Nucleus accumbens (tissue), 56 donors: ENCODE results near the gene UAP1L1.
A peak's percentile ranks its signal among the peaks of the same experiment; 100 is the strongest.
"Not testable (repeated sequence)": the region's sequence is repeated elsewhere in the genome, so short reads cannot be mapped to it uniquely, and the experiment has no call there.

Experiments used
- DNase-seq, 56 donors: peaks; one replicate each; lab custom pipeline; 2025; lab: John Stamatoyannopoulos, UW

The UAP1L1 gene, protein sequence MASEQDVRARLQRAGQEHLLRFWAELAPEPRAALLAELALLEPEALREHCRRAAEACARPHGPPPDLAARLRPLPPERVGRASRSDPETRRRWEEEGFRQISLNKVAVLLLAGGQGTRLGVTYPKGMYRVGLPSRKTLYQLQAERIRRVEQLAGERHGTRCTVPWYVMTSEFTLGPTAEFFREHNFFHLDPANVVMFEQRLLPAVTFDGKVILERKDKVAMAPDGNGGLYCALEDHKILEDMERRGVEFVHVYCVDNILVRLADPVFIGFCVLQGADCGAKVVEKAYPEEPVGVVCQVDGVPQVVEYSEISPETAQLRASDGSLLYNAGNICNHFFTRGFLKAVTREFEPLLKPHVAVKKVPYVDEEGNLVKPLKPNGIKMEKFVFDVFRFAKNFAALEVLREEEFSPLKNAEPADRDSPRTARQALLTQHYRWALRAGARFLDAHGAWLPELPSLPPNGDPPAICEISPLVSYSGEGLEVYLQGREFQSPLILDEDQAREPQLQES

DNA sequence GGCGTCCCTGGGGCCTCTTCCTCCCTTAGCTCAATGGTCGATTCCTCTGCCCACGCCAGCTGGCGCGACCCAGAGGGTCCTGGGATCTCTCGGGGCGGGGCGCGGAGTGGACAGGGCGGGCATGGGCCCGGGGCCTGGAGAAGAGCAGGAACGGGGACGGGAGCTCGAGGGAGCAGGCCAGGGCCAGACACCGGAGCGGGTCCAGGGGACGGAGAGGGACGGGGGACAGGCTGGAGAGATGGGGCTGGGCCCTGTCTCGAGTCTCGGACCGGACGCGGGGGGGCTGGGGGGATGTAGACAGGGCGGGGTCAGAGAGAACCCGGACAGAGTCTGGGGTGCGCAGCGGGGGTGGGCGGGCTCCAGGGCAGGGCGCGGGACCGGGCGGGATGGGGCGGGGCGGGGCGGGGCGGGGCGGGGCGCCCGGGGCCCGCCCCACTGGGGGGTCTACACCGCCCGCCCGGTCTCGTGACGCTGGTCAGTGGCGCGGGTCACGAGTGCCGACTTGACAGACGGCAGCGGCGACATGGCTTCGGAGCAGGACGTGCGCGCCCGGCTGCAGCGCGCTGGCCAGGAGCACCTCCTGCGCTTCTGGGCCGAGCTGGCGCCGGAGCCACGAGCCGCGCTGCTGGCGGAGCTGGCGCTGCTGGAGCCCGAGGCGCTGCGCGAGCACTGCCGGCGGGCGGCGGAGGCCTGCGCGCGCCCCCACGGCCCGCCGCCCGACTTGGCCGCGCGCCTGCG is at the start of gene UAP1L1:
UAP1L1 (plus strand) TSS at position 508 of the 738 bp plus-strand sequence; CDS start at position 524, 16 bp downstream.
- DNase-seq: peak in 52 of 56 donors; percentile 31 to 95 (median 74)

DNA sequence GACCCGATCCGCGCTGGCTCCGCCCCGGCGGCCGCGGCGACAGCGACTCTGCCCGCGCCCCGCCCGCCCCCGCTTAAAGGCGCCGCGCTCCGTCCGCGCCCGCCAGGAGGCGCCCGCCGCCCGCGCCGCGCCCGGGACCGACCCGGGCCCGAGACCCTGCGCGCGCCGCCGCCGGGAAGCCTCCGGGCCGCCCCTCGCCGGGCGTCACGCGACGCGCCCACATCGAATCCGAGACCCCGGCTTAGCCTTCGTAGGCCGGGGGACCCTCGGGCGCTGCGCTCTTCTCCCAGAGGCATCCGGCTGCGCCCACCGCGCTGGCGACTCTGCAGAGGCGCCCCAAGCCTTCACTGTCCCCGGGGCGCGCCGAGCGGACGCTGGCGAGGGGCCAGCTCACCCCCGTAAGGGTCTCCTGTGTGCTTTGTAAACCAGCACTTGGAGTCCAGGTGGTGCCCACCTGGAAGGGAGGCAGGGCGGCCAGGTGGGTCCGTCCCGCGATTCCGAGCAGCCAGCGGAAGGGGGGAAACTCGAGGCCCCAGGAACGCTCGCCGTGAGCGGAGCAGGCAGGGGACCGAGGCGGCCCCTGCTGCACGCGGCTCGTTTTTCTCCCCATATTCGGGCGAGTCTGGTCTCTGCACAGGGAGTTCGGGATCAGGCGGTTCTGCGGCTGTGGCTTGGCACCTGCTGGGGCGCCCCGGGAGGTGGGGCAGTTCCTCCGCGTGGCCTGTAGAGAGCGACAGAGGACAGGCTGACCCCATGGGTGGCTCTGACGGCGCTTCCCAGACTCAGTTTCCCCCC is 48.9 kb upstream of the UAP1L1 start:
- peak in 44 of 56 donors; percentile 21 to 84 (median 61) for DNase-seq

DNA sequence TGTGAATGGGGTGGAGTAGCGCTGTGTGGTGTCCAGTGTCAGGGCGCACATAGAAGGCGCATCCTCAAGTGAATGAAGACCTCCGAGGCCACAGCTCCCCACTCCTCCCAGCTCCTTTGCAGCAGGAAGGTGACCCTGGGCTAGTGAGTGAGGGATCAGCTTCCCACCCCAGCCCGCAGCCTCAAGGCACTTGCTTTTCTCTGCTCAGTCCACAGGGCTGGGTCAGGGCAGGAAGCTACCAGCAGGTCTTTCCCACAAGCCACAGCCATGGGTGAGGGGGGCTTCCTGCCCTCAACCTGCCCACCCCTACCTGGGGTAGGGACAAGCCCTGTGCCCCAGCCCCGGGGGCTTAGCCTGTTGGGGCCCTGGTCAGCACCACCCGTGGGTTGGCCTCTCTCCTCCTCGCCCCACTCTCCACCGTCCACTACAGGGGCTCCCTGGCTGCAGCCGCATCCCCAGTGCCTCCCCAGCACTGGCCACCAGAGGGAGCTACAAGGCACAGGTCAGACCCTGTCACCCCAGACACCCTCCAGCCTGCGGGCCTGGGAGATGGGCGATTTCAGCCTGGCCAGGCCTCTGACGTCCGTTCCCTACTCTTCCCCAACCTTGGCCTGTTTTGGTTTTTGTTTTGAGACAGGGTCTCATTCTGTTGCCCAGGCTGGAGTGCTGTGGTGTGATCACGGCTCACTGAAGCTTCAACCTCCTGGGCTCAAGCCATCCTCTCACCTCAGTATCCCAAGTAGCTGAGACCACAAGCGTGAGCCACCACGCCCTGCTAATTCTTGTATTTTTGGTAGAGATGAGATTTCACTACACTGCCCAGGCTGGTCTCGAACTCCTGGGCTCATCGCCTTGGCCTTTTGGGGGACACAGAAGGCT is 48.0 kb upstream of the UAP1L1 start:
- DNase-seq: peak in 50 of 56 donors; percentile 26 to 86 (median 66)

DNA sequence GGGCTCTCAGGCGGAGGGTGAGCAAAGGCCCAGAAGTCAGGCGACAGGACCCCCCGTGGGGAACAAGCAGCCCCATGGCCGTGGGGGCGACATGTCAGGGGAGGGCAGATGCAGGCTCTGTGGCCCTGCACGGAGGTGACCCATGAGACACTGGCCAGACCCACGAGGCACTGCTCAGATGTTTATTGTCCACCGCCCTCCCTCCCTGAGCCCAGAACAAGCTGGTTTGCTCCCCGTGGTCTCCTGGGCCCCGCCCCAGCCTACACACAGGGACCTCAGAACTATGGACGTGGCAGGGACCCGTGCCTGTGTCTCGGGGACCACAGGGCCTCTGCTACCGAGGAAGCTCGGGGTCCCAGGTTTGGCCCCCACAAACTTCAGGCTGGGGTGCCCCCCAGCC is 47.3 kb upstream of the UAP1L1 start:
- no peak for DNase-seq

DNA sequence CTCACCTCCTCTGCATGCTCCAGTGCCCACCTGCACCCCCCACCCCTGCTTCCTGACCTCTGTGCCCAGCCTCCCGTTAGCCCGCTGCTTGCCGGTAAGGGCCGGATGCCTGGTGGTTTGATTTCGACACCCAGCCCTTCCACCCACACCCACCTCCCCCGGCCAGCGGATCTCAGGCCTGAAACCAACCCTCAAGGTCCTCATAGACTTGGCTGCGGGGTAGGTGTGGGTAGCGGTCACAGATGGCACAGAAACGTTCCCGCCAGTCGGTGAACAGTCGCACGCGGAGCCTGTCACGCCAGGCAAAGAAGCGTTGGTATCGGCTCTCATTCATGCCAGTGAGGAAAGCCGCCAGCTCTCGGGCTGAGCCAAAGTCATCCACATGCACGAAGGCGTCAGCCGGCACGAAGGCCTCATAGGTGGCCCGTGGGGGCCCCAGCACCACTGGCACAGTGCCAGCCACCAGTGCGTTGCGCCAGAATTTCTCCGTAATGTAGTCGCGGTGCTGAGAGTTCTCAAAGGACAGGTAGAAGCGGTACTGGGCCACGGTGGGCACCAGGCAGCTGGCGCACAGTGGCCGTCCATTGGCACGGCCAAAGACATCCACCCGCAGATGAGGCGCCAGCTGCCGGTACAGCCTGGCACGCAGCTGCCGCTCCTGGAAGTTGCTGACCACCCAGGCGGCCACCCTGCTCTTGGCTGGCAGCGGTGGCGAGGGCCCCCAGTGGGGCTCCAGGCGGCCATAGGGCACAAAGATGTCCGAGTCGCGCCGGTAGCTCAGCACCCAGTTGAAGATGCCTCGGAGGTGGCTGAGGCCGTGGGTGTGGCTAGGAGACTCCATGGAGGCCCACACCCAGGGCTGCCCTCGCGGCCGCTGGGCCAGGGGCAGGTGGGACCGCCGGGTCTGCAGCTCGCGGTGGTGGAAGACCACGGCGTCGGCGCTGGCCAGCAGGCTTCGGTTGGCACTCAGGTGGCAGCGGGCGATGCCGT is 46.5 kb upstream of the UAP1L1 start:
- peak in 1 of 56 donors; percentile 47 for DNase-seq

DNA sequence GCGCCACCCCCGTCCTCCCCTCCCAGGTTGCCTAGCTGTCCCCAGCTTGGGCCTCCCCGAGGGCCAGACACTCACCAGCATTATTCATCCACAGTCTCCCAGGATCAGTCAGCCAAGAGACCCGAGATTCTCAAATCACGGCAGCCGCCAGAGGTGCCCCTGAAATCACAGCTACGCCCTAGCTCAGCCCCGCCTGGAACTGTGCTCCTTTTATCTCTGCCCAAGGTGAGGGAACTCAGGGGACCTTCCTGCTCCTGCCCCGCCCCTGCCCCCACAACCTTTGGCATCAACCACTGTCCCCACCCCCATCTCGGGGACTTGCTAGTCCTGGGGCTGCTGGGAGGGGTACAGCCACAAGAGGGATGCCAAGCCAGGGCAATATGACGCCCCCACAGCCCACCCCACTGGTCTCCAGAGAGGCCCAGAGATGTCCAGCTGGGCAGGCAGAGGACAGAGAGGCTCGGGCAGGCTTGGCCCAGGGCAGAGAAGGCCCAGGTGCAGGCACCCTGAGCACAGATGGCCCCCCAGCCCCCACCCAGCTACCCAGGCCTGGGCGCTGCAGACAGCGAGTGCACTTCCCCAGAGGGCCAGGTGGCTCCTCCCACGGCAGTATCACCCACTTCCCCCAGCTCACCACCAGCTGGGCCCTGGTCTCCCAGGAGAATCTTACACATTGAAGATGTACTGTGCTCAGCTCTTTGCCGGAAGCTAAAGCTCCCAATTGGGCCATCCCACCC is 45.2 kb upstream of the UAP1L1 start, which contains the start of gene FUT7:
FUT7 (minus strand) TSS at position 185 of the 737 bp plus-strand sequence; CDS start at position 88, 97 bp downstream.
- DNase-seq: no peak

DNA sequence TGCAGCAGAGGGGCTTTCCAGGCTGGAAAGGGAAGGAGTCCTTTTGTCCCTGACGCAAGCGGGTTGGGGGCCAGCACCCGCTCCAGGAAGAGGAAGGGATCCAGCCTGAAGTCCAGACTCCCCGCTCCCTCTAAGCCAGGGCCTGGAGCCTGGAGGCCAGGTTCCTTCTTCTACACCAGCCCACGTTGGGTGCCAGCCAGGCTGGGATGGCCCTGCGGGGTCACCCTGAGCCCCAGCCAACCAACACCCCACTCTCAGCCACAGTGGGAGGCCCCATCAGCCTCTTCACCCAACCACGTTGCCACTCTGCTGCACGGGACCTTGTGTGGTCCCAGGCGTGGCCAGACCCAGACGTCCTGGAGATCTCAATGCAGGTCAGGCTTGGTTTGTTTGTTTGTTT is 44.5 kb upstream of the UAP1L1 start:
- DNase-seq: no peak

GRCh38 chr9:137033481-137033880 is 43.8 kb upstream of the UAP1L1 start:
- DNase-seq: not testable (repeated sequence)

DNA sequence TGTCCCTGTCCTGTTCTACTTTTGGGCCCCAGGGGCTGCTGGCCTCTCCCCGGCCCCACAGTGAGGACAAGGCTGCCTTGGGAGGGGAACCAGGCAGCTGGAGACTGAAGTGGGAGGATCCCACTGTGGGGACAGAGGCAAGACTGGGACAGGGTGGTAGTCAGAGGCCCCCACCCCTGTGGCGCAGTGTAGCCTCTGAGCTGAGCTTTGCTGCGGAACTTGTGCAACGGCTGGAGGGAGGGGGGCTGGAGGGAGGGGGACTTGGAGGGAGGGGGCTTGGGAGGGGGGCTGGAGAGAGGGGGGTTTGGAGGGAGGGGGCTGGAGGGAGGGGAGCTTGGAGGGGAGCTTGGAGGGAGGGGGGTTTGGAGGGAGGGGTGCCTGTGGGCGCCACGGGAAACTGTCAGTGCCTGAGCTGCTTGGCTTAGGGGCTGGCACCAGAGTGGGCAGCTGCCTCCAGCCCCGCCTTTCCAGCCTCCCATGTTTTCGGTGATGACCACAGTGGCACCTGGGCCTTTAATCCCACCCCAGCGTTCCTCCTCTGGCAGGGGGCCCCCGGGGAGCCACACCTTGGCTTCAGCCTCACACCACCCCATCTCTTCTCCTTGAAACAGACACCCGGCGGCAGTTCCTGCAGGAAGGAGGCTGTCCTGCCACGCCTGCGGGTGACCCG is 43.1 kb upstream of the UAP1L1 start:
- no peak for DNase-seq

GRCh38 chr9:137034709-137035506 is 42.4 kb upstream of the UAP1L1 start:
- DNase-seq: peak in 54 of 56 donors; percentile 37 to 88 (median 76)

DNA sequence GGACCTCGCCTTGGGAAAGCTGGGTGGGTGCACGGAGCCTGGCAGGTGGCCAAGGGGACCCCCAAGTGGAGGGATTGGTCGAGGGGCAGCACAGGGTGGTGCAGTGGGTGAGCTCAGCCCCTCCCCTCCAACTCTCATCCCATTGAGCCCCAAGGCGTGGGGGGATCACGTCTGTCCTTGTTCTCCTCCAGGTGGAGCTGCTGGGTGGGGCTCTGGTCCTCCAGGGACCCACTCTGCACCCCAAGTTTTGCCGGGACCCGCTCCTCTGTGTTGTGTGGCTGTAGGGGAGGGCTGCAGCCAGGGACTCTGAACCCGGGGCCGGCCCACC is 41.8 kb upstream of the UAP1L1 start:
- DNase-seq: no peak

DNA sequence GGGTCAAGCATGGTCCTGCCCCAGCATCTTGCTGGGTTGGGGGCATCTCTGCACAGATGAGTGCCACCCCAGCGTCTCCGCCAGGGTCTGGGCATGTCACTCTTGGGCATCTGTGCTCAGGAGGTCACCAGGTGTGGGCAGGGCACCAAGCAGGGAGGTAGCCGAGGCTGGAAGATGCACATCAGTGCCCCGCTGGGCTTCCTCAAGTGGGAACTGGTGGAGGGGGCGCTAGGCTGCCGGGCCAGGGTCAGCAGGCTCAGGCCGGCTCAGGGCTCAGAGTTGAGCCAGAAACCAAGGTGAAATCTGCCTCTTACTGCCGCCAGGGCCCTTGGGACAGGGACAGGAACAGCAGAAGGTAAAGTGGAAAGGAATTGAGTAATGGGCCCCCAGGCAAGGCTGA is 41.4 kb upstream of the UAP1L1 start:
- no peak for DNase-seq

DNA sequence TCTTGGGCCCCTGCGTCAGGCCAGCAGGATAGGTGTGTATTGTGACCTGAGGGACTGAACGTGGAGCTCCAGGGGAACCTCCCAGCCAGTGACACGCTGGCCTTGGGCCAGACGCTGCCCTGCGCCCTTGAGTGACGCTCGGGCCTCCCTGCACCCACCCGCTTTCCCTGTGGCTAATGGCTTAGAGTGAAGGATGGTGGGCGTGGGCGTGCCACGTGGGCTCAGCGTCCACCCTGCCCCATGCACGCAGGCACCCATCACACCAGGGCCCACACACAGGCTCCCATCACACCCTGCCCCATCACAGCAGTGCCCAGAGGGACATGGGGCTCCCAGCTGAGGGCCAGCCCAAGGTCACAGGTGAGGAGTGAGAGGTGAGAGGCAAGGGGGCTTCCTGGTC is 40.3 kb upstream of the UAP1L1 start:
- DNase-seq: no peak

DNA sequence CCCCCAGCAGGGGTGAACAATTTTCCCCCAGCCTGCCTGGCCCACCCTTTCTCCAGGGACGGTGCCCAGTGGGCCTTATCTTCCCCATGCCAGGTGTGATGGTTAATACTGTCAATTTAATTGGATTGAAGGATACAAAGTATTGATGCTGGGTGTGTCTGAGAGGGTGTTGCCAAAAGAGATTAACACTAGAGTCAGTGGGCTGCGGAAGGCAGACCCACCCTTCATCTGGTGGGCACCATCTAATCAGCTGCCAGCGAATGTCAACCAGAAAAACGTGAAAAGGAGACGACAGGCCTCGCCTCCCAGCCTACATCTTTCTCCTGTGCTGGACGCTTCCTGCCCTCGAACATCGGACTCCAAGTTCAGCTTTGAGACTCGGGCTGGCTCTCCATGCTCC is 39.8 kb upstream of the UAP1L1 start:
- DNase-seq: no peak

- DNase-seq: no peak
These were observed 38.4 kb upstream of the UAP1L1 start for GRCh38 chr9:137038916-137039315.

DNA sequence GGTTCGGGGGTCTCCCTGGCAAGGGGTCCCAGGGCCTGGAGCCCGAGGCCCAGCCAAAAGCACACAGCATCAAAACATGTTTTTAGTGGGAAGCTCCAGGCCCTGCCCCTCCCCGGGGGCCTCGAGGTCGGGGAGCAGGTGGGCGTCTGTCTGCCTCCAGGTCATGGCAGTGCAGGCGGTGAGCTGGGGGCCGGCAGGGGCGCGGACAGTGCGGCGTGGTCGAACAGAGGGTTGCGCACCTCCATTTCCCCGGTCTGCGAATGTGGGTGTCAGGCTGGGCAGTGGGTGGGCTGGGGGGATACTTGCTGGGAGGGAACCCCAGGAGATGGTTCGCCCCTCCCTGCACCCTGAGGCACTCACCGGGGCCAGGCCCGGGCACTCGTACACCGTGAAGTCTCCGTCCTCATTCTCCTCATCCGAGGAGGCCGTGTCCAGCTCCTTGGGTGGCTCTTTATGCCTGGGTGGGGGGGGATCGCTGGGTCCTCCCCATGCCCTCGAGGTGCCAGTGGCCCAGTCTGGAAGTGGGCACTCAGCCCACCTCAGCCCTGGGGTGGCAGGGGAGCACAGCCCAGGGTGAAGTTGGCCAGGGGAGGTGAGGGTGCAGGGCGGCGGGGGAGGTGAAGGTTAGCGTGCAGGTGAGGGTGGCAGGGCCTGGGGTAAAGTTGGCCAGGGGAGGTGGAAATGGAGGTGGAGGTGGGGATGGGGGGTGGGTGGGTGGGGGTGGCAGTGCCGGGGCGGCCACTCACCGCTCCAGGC is 37.5 kb upstream of the UAP1L1 start:
- no peak for DNase-seq
